Activated CD8-positive, alpha-beta memory T cell treated with anti-CD3 and anti-CD28 coated beads for 4 hours (primary cell): ENCODE measurements around the gene CNTNAP2.
"Not testable (repeated sequence)": the region's sequence is repeated elsewhere in the genome, so short reads cannot be mapped to it uniquely, and the experiment has no call there.

Source experiments
- DNase-seq, 2 donors: peaks; one replicate each; pipeline ENCODE4 v3.0.0-alpha.2; 2020; ENCODE audit warnings: low read depth in 2 of 2

The CNTNAP2 gene

DNA sequence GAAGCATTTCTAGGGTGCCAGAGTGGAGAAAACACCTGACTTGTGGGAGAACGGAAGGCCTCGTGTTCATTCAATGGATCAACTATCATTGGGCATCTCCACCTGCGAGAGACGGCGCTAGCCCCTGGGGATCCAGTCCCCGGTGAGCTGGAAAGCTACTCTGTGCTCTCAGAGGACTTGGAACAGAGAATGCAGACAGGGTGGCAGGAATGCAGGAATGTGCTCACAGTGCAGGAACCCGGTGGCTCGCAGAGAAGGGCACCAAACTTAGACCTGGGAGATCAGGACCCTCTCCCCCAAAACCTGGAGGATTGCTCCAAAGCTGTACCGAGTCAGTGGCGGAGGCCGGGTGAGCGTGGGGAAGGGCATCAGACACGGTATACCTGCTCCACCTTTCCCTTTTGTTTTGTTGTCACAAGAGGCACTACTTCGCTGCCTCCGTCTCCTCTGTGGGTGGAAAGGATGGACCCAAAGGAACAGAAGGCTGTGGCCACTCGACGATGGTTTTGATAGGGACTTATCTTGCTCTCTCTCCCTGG lies 1905.0 kb downstream of the CNTNAP2 start:
- DNase-seq = no peak

DNA sequence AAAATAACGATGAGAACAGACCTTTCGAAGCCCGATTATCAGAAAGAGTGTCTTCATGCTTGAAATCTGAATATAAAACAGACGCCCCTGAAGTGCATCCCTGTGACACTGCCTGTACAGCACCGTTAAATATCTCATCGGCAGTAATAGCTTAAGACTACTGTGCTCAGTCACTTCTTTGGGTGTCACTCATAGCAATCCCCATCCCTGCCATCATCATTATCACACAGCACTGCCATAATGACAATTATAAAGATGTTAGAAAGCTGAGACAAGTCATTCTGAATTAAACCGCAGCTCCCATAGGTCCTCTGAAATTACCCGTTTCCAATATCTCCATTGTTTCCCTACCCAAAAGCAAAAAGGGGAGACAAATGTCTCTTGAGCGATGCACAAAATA lies 1906.2 kb downstream of the CNTNAP2 start:
- DNase-seq = no peak

GRCh38 chr7:148026713-148027112 lies 1910.1 kb downstream of the CNTNAP2 start:
- DNase-seq = no peak

GRCh38 chr7:148028165-148028564 lies 1911.6 kb downstream of the CNTNAP2 start:
- no peak for DNase-seq

GRCh38 chr7:148031019-148031418 lies 1914.4 kb downstream of the CNTNAP2 start:
- DNase-seq = no peak

- no peak for DNase-seq
Observed at GRCh38 chr7:148031811-148032210, 1915.2 kb downstream of the CNTNAP2 start.

- no peak for DNase-seq
Observed at GRCh38 chr7:148035950-148036349, 1919.3 kb downstream of the CNTNAP2 start.

GRCh38 chr7:148037044-148037443 lies 1920.4 kb downstream of the CNTNAP2 start:
- DNase-seq = no peak

DNA sequence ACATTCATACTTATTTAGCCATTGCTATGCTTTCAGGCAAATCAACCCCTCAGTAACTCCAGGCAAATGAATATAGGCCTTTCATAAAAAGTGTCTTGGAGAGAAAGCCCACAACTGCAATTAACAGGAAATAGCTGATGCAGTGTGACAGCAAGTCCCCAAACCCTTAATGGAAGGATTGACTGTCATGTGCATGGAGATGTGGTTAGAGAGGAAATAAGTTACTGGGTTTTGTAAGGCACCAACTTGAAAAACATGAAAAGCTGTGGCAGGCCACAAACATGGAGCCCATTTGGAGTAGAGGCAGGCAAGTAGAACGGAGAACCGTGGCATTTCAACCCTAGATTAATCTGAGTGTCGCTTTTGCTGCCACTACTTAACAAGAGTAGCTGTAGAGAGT lies 1924.6 kb downstream of the CNTNAP2 start:
- no peak for DNase-seq

GRCh38 chr7:148042935-148043631 lies 1926.5 kb downstream of the CNTNAP2 start:
- DNase-seq = no peak

DNA sequence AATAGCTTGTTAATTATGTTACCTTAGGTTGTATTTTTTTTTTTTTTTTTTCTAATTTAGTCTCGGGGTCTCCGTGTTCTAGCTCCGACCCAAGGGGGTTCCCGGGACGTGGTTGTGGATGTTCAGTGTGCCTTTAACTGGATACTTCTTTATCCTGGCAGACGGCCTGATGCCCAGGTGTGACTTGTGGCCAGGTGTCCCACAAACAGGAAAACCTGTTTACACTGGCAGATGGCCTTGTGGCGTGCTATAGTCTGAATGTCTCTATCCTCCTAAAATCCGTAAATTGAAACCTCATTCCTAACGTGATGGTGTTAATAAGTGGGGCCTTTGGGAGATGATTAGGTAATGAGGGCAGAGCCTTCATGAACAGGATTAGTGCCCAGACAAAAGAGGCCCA lies 1927.6 kb downstream of the CNTNAP2 start:
- no peak for DNase-seq

DNA sequence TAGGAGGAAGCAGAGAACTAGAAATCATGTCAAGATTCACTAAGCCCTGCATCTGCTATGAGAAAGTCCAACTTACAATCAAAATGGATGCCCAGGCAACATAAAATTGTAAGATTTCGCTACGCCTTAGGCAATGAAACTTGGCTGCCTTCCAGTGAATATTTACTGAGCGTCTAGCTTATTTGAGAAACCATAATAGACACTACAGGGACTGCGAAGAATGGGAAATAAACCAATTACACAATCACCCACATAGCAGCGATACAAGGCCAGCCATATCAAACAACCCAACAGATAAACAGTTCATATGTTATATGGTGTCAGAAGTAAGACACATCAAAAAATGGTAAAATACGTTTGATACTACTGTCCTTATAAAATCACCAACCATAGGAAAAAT lies 1928.9 kb downstream of the CNTNAP2 start:
- DNase-seq = no peak

DNA sequence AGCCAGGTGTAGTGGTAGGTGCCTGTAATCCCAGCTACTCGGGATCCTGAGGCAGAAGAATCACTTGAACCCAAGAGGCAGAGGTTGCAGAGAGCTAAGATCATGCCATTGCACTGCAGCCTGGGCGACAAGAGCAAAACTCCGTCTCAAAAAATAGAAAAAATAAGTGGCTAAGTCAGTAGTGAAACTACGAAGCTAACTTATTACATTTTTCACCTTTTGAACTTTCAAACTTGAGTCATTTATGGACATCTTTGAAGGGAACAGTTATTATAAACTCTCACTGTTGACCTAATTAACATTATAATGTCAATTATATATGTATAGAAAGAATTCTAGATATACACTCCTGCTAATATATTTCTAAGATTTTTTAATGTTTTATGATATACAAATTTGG lies 1932.5 kb downstream of the CNTNAP2 start:
- DNase-seq = no peak

DNA sequence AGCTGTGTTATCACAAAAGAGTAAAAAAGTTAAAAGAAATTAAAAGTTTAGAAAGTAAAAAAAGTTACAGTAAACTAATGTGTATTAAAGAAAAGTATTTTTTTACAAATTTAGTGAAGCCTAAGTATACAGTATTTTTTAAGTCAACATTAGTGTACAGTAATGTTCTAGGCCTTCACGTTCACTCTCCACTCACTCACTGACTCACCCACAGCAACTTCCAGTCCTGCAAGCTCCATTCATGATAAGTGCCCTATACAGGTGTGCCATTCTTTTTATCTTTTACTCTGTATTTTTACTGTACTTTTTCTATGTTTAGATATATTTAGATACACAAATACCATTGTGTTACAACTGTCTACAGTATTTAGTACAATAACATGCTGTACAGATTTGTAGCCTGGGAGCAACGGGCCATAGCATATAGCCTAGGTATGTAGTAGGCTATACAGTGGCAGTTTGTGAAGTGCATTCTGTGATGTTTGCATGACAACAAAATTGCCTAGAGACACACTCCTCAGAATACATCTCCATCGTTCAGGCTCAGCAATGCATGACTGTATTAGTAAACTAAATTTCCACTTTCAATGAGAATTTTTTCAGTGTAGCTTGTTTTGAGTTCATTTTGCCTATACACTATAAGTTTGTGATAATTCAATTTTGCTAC lies 1934.0 kb downstream of the CNTNAP2 start:
- no peak for DNase-seq

- no peak for DNase-seq
Observed at GRCh38 chr7:148056406-148056805, 1939.8 kb downstream of the CNTNAP2 start.

DNA sequence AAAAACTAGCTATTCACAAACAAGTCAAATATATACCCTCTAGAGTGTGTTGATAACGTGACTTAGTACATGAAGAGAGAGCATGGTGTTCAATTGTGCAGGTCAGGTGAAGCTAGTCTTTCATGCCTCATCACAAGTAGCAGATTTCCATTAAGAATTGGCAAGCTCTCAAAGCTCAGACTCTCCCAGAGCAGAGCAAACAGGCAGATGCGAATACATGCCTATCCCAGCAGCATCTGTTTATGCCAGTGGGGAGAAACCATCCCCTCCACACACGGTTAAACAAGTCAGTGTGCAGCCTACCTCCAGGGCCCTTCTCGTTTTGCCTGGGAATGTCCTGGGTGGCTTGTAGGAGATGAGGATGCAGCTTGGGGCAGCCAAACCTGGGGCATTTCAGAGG lies 1941.5 kb downstream of the CNTNAP2 start:
- no peak for DNase-seq

DNA sequence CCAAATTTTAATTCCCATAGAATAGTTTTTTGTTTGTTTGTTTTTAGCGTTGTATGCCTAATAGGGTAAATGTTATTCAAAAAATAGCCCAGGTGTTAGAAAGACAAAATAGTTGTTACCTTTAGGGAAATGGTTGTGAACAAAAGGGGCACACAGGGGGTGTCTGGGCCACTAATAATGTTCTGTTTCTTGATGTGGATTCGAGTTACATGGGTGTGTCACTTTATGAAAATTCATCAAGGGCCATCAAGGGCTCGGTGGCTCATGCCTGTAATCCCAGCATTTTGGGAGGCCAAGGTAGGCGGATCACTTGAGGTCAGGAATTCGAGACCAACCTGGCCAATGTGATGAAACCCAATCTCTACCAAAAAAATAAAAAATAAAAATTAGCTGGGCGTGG lies 1942.2 kb downstream of the CNTNAP2 start:
- no peak for DNase-seq

DNA sequence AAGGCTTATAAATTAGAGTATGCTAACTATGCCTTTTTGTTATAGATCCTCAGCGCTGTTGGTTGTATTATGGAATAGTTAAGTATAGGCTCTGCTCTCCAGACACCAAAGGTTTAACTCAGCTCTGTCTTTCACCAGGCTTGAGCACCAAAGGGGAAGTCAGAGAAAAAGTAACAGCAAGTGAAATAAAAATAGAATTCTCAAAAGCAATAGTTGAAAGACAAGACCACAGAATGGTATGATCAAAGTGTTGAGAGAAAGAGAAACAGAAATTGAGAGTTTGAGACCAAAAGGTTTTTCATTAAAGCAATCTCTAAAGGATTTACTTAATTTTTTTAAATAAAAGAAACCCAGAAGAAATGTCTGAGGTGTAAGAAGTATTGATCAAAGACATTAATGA lies 1944.1 kb downstream of the CNTNAP2 start:
- DNase-seq = no peak

DNA sequence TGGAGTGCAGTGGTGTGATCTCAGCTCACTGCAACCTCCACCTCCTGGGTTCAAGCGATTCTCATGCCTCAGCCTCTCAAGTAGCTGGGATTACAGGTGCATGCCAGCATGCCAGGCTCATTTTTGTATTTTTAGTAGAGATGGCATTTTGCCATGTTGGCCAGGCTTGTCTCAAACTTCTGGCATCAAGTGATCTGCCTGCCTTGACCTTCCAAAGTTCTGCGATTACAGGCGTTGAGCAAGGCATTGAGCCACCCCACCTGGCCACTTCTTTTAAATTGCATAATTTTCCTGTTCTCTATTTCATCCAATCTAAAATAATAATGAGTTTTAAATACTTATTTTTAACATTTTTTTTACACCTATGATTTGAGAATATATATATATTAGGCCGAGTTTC lies 1961.5 kb downstream of the CNTNAP2 start:
- DNase-seq = not testable (repeated sequence)

DNA sequence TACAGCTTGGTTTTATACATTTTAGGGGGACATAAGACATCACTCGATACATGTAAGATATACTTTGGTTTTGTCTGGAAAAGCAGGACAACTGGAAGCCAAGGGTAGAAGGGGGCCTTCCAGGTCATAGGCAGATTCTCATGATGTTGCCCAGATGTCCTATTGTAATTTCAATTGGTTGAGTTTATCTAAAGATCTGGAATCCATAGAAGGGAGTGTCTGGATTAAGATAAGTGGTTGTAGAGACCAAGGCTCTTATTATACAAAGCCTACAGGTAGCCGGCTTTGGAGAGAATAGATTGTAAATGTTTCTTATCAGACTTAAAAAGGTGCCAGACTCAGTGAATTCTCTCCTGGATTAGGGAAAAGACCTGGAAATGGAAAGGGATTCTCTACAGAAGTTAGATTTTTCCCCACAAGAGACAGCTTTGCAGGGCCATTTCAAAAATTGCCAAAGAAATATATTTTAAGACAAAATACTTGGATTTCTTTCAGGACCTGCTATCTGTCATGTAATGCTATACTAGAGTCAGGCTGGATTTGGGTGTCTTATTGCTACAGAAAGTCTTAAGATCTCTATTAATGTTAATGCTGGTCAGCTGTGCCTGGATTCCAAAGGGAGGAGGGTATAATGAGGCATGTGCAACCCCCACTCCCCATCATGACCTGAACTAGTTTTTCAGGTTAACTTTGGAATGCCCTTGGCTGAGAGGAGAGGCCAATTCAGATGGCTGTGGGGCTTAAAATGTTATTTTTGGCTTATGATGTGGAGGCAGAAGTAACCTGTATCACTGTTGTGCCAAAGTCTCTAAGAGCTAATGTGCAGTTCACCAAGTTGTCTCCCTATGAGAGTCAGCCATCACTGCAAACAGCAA lies 1962.8 kb downstream of the CNTNAP2 start:
- no peak for DNase-seq

DNA sequence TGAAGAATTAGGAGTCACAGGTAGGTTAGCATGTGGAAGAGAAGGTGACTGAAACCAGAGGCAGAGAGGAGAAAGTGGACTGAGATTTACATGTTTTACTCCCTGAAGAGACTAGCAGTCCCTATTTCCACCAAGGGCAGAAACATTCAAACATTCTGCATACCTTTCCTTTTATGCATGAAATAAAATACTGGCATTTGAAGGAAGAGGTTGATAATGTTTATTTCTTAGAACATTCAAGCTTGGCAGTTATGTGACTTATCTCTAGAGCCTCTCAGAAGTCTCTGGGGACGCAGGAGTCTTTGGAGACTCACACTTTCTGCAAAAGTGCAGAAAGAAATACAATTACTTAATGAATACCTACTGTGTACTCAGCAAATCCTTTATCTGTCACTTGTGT lies 1966.8 kb downstream of the CNTNAP2 start:
- DNase-seq = no peak

DNA sequence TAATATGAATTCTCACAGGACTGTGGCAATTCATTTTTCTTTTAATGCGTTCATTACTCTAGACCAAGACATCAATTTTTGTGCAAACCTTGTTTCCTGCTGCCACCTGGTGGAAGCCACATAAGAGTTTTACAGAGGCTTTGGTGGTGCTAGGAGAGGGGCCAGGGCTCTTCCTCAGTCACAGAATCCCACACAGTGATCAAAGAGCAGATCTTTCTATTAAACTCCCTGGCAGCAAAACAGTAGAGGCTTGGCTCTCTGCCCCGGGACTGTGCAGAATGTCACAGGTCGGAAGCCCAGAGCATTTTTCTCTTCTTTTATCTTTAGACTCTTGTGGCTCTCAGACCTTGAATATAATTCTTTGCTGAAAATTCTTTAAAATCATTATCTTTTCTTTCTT lies 1967.5 kb downstream of the CNTNAP2 start:
- DNase-seq = no peak
